ENCODE data around the gene SLC35D3.

SLC35D3 gene

GRCh38 chr6:136926383-136926782, 4.3 kb downstream of the SLC35D3 start:
- H3K27ac ChIP-seq, result no peak overlapping the region
- no peaks in the 10 kb centered on the region for H3K9me3 ChIP-seq
- H3K4me1 ChIP-seq, result peaks cover 0 to 25% (median 20%) of the 10 kb centered on the region in 4 donors
- peaks cover 0 to 29% of the 10 kb centered on the region in 2 donors for H3K27me3 ChIP-seq
- no peak overlapping the region for H3K4me3 ChIP-seq
- no peak for DNase-seq
- no peaks in the 10 kb centered on the region for H3K36me3 ChIP-seq
- TF ChIP-seq CTCF (IDR thresholded peaks at IDR 0.05), result no peak
- intact Hi-C loops (cut with DNase I; ENCODE audit: low total_unique reads), result no loop called here

DNA sequence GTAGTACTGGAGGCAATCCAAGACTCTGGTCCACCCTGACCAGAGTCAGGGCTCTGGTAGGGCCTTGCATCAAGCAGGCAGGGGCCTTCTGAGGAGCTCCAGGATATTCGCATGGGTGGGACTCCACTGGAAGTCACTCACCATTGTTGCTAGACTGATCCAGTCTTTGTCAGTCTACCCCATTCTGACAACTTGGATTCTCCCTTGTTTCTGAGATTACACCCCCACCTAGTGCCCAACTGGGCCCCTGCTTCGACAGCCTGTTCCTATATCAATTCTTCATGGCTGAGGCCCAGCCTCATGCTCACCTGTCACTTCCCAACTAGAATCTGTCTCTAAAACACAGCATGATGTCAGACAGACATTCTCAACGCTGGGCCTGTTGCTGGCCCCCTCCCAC, 5.2 kb downstream of the SLC35D3 start:
- no peaks in the 10 kb centered on the region for H3K9me3 ChIP-seq
- intact Hi-C loops (cut with DNase I; ENCODE audit: low total_unique reads), result no loop called here
- no peak overlapping the region for H3K27ac ChIP-seq
- no peaks in the 10 kb centered on the region for H3K36me3 ChIP-seq
- H3K27me3 ChIP-seq, result peaks cover 0 to 20% of the 10 kb centered on the region in 2 donors
- H3K4me3 ChIP-seq, result no peak overlapping the region
- H3K4me1 ChIP-seq, result peaks cover 0 to 16% (median 11%) of the 10 kb centered on the region in 4 donors
- no peak for DNase-seq
- TF ChIP-seq CTCF (IDR thresholded peaks at IDR 0.05), result no peak

DNA sequence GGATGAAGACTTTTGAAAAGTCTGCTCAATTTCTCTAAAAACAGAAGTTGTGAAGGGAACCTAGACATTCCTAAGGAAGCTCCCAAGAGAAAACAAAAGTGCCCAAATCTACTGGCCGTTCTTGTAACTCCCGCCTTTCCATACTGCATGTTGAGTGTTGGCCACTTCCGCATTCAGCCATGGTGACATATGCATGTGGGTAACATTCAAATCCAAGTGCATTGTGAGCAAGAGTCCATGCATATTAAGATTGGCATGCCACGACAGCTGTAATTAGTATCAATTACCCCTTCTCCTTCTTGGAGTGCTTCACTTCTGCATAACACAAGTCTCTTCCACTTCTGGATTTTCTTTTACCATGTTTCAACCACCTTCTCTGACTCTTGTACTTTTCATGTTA, 8.4 kb downstream of the SLC35D3 start:
- no peaks in the 10 kb centered on the region for H3K4me1 ChIP-seq
- intact Hi-C loops (cut with DNase I; ENCODE audit: low total_unique reads), result no loop called here
- no peak for DNase-seq
- H3K27ac ChIP-seq, result no peak overlapping the region
- no peaks in the 10 kb centered on the region for H3K36me3 ChIP-seq
- no peaks in the 10 kb centered on the region for H3K9me3 ChIP-seq
- no peak overlapping the region for H3K4me3 ChIP-seq
- TF ChIP-seq CTCF (IDR thresholded peaks at IDR 0.05), result no peak
- H3K27me3 ChIP-seq, result peaks cover 0 to 2% of the 10 kb centered on the region in 2 donors

- no peak for DNase-seq
- intact Hi-C loops (cut with DNase I; ENCODE audit: low total_unique reads), result no loop called here
- no peak for TF ChIP-seq CTCF (IDR thresholded peaks at IDR 0.05)
- Histone ChIP-seq H3K36me3 (no peaks in the 10 kb centered on the region), H3K9me3 (no peaks in the 10 kb centered on the region), H3K27ac (no peak overlapping the region), H3K27me3 (peaks cover 0 to 7% of the 10 kb centered on the region in 2 donors), H3K4me3 (no peak overlapping the region), H3K4me1 (no peaks in the 10 kb centered on the region)
Observed at GRCh38 chr6:136932599-136932998, 10.5 kb downstream of the SLC35D3 start.

DNA sequence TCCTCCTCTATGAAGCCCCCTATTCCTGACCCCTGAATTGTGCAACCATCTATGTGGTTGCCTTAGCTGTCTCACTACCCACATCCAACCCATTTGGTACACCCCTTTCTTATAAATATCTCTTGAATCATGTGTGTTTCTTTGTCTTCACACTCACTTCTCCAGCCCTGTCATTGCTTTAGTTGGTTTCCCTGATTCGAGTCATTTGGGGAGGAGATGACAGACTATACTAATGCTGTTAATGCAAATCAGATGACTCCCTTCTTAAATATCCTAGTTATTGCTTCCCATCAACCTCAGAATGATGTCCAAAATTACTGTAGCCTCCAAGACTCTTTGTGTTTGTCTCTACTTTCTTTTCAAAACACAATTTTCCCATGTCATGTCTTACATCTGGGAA, 23.0 kb downstream of the SLC35D3 start:
- intact Hi-C loops (cut with DNase I; ENCODE audit: low total_unique reads), result no loop called here
- TF ChIP-seq CTCF (IDR thresholded peaks at IDR 0.05), result no peak
- peaks cover 0 to 7% of the 10 kb centered on the region in 2 donors for H3K27me3 ChIP-seq
- no peak overlapping the region for H3K27ac ChIP-seq
- DNase-seq, result no peak
- no peaks in the 10 kb centered on the region for H3K36me3 ChIP-seq
- H3K9me3 ChIP-seq, result no peaks in the 10 kb centered on the region
- no peak overlapping the region for H3K4me3 ChIP-seq
- H3K4me1 ChIP-seq, result no peaks in the 10 kb centered on the region

DNA sequence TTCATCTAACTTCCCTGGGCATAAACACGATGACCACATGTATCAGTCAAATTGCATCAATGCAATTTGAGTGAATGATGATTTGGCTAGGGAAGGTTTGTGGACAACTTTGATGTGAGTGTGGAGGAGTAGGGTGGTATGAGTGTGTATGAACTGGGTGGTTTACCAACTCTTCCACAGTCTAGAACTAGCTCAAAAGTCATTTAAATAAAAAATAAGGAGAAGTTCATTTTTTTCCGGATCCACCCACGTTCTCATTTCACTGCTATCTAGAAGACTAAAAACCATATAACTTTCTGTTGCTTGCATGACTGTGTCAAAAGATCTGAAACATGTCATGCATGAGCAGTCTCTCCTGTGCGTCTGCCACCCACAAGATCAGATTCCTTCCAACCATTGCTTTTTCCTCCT, 23.6 kb downstream of the SLC35D3 start:
- Histone ChIP-seq H3K4me1 (no peaks in the 10 kb centered on the region), H3K36me3 (no peaks in the 10 kb centered on the region), H3K27me3 (peaks cover 0 to 7% of the 10 kb centered on the region in 2 donors), H3K4me3 (no peak overlapping the region), H3K9me3 (no peaks in the 10 kb centered on the region), H3K27ac (no peak overlapping the region)
- intact Hi-C loops (cut with DNase I; ENCODE audit: low total_unique reads), result no loop called here
- no peak for DNase-seq
- no peak for TF ChIP-seq CTCF (IDR thresholded peaks at IDR 0.05)

Data from tibial artery (tissue), 4 donors.